Renal cortex interstitium (tissue), 11 donors: ENCODE results near the gene LATS2. TPM values are rescaled to one million over a fixed set of nuclear protein-coding genes. Genes with fewer than 3 reads are reported as not detected.

Source experiments
- DNase-seq, 11 donors: peaks; one replicate each; pipeline ENCODE4 v3.0.0-alpha.2; 2013; ENCODE audit warnings: low read depth in 9 of 11, low spot score in 4 of 11; ENCODE audit errors: extremely low read depth in 1 of 11
- polyA plus RNA-seq, 3 donors: library from polyadenylated mRNA; unstranded; fragments of 120-200 nt; gene quantifications; one replicate each; pipeline ENCODE4 v1.2.1, GENCODE V29; 2013; ENCODE audit not compliant: insufficient read length in 3 of 3

The LATS2 gene
- polyA plus RNA-seq, 3 donors: 23.2 to 27.3 (median 25.3) TPM

GRCh38 chr13:21078501-21078900, 17.1 kb upstream of the LATS2 start:
- no peak for DNase-seq

- no peak for DNase-seq
Measured at GRCh38 chr13:21077788-21078353, 16.5 kb upstream of the LATS2 start.

- no peak for DNase-seq
Measured at GRCh38 chr13:21077076-21077787, 15.8 kb upstream of the LATS2 start.

- no peak for DNase-seq
Measured at GRCh38 chr13:21076253-21076652, 14.9 kb upstream of the LATS2 start.

- DNase-seq: peak in 4 of 11 donors; percentile 33 to 44 (median 40)
Measured at GRCh38 chr13:21075379-21076249, 14.2 kb upstream of the LATS2 start.

GRCh38 chr13:21075011-21075378, 13.6 kb upstream of the LATS2 start:
- DNase-seq: no peak

- DNase-seq: no peak
Measured at GRCh38 chr13:21074546-21074945, 13.2 kb upstream of the LATS2 start.

- no peak for DNase-seq
Measured at GRCh38 chr13:21071924-21072323, 10.5 kb upstream of the LATS2 start.

- no peak for DNase-seq
Measured at GRCh38 chr13:21071015-21071414, 9.6 kb upstream of the LATS2 start.

- DNase-seq: no peak
Measured at GRCh38 chr13:21069561-21070004, 8.2 kb upstream of the LATS2 start.

- no peak for DNase-seq
Measured at GRCh38 chr13:21067848-21068247, 6.5 kb upstream of the LATS2 start.

GRCh38 chr13:21066946-21067345, 5.6 kb upstream of the LATS2 start:
- DNase-seq: no peak

GRCh38 chr13:21065686-21066085, 4.3 kb upstream of the LATS2 start:
- DNase-seq: no peak

GRCh38 chr13:21063031-21063430, 1.6 kb upstream of the LATS2 start:
- no peak for DNase-seq

GRCh38 chr13:21060338-21061028, 903 bp downstream of the LATS2 start:
- peak in 1 of 11 donors; percentile 32 for DNase-seq

GRCh38 chr13:21059641-21060337, 1.6 kb downstream of the LATS2 start:
- peak in 1 of 11 donors; percentile 21 for DNase-seq

GRCh38 chr13:21058361-21058760, 3.0 kb downstream of the LATS2 start:
- no peak for DNase-seq

GRCh38 chr13:21055511-21056045, 5.8 kb downstream of the LATS2 start:
- DNase-seq: no peak

GRCh38 chr13:21055016-21055415, 6.4 kb downstream of the LATS2 start:
- no peak for DNase-seq
